Thyroid gland (tissue), 4 donors: ENCODE results near the gene AKT2.

Experiments used
- CTCF ChIP-seq, 6 experiments: fragments of 200-600 bp in 3 of 6; fragments of 450-650 bp in 3 of 6; sonication (generic) in 3 of 6; IDR thresholded peaks; one replicate each; pipeline ENCODE4 v1.5.1; 2016 to 2019; ENCODE audit warnings: antibody characterized with exemption in 6 of 6, mild to moderate bottlenecking in 2 of 6, inconsistent platforms in 1 of 6, moderate library complexity in 1 of 6
- POLR2A ChIP-seq, 2 donors: fragments of 450-650 bp; IDR thresholded peaks; one replicate each; pipeline ENCODE4 v1.6.1; 2017; ENCODE audit warnings: antibody characterized with exemption in 2 of 2, mild to moderate bottlenecking in 2 of 2, moderate library complexity in 1 of 2

GRCh38 chr19:40322951-40323615 lies 37.9 kb upstream of the AKT2 start:
- TF ChIP-seq POLR2A (IDR thresholded peaks at IDR 0.05) (no peak), CTCF (IDR thresholded peaks at IDR 0.05) (no peak)
